NT2/D1 (cell line): Measurements from ENCODE around the gene HMCES.

ENCODE experiments used
- SUZ12 ChIP-seq: IDR thresholded peaks from 2 replicates; pipeline ENCODE4 v1.6.1; 2011; ENCODE audit not compliant: insufficient read length, insufficient read depth; ENCODE audit errors: extremely low read depth
- YY1 ChIP-seq: IDR thresholded peaks from 2 replicates; pipeline ENCODE4 v1.6.1; 2011; ENCODE audit not compliant: insufficient read length, insufficient read depth

GRCh38 chr3:129235344-129235917 lies 43.2 kb upstream of the HMCES start:
- no peak for TF ChIP-seq SUZ12
- no peak for TF ChIP-seq YY1
